ENCODE results near the gene RTP3.
"Not testable (repeated sequence)": the region's sequence is repeated elsewhere in the genome, so short reads cannot be mapped to it uniquely, and the experiment has no call there.

Gene RTP3

GRCh38 chr3:46512191-46512749, 14.5 kb downstream of the RTP3 start:
- FAIRE-seq = no peak
- DNase-seq (ENCODE audit: insufficient read length, low spot score) = no peak

- DNase-seq (ENCODE audit: insufficient read length, low spot score) = no peak
- FAIRE-seq = no peak
Measured at GRCh38 chr3:46516521-46516920, 18.7 kb downstream of the RTP3 start.

GRCh38 chr3:46517016-46517783, 19.4 kb downstream of the RTP3 start:
- DNase-seq (ENCODE audit: insufficient read length, low spot score) (peak; percentile 72), FAIRE-seq (no peak)

- FAIRE-seq (no peak), DNase-seq (ENCODE audit: insufficient read length, low spot score) (no peak)
Measured at GRCh38 chr3:46517784-46518181, 20.0 kb downstream of the RTP3 start.

- no peak for FAIRE-seq
- no peak for DNase-seq (ENCODE audit: insufficient read length, low spot score)
Measured at GRCh38 chr3:46519952-46520351, 22.2 kb downstream of the RTP3 start.

GRCh38 chr3:46520531-46520930, 22.8 kb downstream of the RTP3 start:
- DNase-seq (ENCODE audit: insufficient read length, low spot score) (no peak), FAIRE-seq (no peak)

- DNase-seq (ENCODE audit: insufficient read length, low spot score) (no peak), FAIRE-seq (no peak)
Measured at GRCh38 chr3:46521096-46521495, 23.3 kb downstream of the RTP3 start.

GRCh38 chr3:46522201-46522600, 24.4 kb downstream of the RTP3 start:
- FAIRE-seq = not testable (repeated sequence)

GRCh38 chr3:46523556-46523955, 25.8 kb downstream of the RTP3 start:
- no peak for DNase-seq (ENCODE audit: insufficient read length, low spot score)
- no peak for FAIRE-seq

More at GRCh38 chr3:46522201-46522600, 24.4 kb downstream of the RTP3 start:
- not testable (repeated sequence) for DNase-seq (ENCODE audit: insufficient read length, low spot score)

GRCh38 chr3:46524008-46524407, 26.2 kb downstream of the RTP3 start:
- DNase-seq (ENCODE audit: insufficient read length, low spot score) = no peak
- FAIRE-seq = no peak

GRCh38 chr3:46524832-46525231, 27.1 kb downstream of the RTP3 start:
- no peak for FAIRE-seq
- no peak for DNase-seq (ENCODE audit: insufficient read length, low spot score)

GRCh38 chr3:46527239-46527638, 29.5 kb downstream of the RTP3 start:
- FAIRE-seq = no peak
- DNase-seq (ENCODE audit: insufficient read length, low spot score) = no peak

GRCh38 chr3:46533091-46533490, 35.3 kb downstream of the RTP3 start:
- no peak for FAIRE-seq

GRCh38 chr3:46535746-46536145, 38.0 kb downstream of the RTP3 start:
- DNase-seq (ENCODE audit: insufficient read length, low spot score) = no peak
- no peak for FAIRE-seq

More at GRCh38 chr3:46533091-46533490, 35.3 kb downstream of the RTP3 start:
- DNase-seq (ENCODE audit: insufficient read length, low spot score) = no peak

GRCh38 chr3:46536758-46537157, 39.0 kb downstream of the RTP3 start:
- DNase-seq (ENCODE audit: insufficient read length, low spot score) (no peak), FAIRE-seq (no peak)

GRCh38 chr3:46537316-46537715, 39.5 kb downstream of the RTP3 start:
- DNase-seq (ENCODE audit: insufficient read length, low spot score) (no peak), FAIRE-seq (no peak)

GRCh38 chr3:46537779-46538178, 40.0 kb downstream of the RTP3 start:
- no peak for DNase-seq (ENCODE audit: insufficient read length, low spot score)
- no peak for FAIRE-seq

- not testable (repeated sequence) for DNase-seq (ENCODE audit: insufficient read length, low spot score); FAIRE-seq
Measured at GRCh38 chr3:46538425-46538802, 40.6 kb downstream of the RTP3 start.

GRCh38 chr3:46538803-46539442, 41.1 kb downstream of the RTP3 start:
- DNase-seq (ENCODE audit: insufficient read length, low spot score) (no peak), FAIRE-seq (no peak)

- FAIRE-seq (no peak), DNase-seq (ENCODE audit: insufficient read length, low spot score) (no peak)
Measured at GRCh38 chr3:46539443-46540005, 41.7 kb downstream of the RTP3 start.

- DNase-seq (ENCODE audit: insufficient read length, low spot score) (no peak), FAIRE-seq (no peak)
Measured at GRCh38 chr3:46540550-46540949, 42.8 kb downstream of the RTP3 start.

GRCh38 chr3:46541835-46542234, 44.1 kb downstream of the RTP3 start:
- FAIRE-seq (no peak), DNase-seq (ENCODE audit: insufficient read length, low spot score) (no peak)

All from HTR-8/SVneo (cell line).